Measurements from ENCODE around the gene ZDHHC11. TPM values are rescaled to one million over a fixed set of nuclear protein-coding genes. Genes with fewer than 3 reads are reported as not detected.

The ZDHHC11 gene
- total RNA-seq, 1 experiment from 2014 or later: 26.0 TPM

GRCh38 chr5:852018-852417 is 1.2 kb upstream of the ZDHHC11 start:
- Histone ChIP-seq H3K9me3 (ENCODE audit: low read length) (no peaks in the 10 kb centered on the region), H3K9me2 (replicated peaks; ENCODE audit: low read length) (no peaks in the 10 kb centered on the region), H2AFZ (ENCODE audit: low read length) (no peak overlapping the region), H3F3A (ENCODE audit: low read length, unreplicated experiment) (no peaks in the 10 kb centered on the region), H3K27ac (ENCODE audit: low read length) (no peak overlapping the region), H3K4me1 (ENCODE audit: insufficient read depth, low read length) (peaks cover 15% of the 10 kb centered on the region; the same call in 1 of the 2 replicates), H4K20me1 (ENCODE audit: low read length) (no peaks in the 10 kb centered on the region), H3K36me3 (ENCODE audit: low read depth, low read length) (no peaks in the 10 kb centered on the region), H3K9ac (ENCODE audit: low read length) (no peak overlapping the region), H3K4me2 (ENCODE audit: low read length) (no peak overlapping the region), H3K79me2 (ENCODE audit: low read length) (no peaks in the 10 kb centered on the region), H3K27me3 (ENCODE audit: low read length) (no peaks in the 10 kb centered on the region), H3K4me3 (ENCODE audit: low read length) (no peak overlapping the region)
- intact Hi-C loops (cut with micrococcal nuclease): loop anchor here (5.0 kb wide), 1 partner anchor 180 kb away; no protein-coding TSS in a partner anchor
- ChIA-PET CTCF (no interaction called here), POLR2A (ENCODE audit: unreplicated experiment) (no interaction called here)
- no peak for ATAC-seq
- DNase-seq: no peak
- no TSS peak for BruUV-seq (replicated peaks)
- TF ChIP-seq, protein P1, sequence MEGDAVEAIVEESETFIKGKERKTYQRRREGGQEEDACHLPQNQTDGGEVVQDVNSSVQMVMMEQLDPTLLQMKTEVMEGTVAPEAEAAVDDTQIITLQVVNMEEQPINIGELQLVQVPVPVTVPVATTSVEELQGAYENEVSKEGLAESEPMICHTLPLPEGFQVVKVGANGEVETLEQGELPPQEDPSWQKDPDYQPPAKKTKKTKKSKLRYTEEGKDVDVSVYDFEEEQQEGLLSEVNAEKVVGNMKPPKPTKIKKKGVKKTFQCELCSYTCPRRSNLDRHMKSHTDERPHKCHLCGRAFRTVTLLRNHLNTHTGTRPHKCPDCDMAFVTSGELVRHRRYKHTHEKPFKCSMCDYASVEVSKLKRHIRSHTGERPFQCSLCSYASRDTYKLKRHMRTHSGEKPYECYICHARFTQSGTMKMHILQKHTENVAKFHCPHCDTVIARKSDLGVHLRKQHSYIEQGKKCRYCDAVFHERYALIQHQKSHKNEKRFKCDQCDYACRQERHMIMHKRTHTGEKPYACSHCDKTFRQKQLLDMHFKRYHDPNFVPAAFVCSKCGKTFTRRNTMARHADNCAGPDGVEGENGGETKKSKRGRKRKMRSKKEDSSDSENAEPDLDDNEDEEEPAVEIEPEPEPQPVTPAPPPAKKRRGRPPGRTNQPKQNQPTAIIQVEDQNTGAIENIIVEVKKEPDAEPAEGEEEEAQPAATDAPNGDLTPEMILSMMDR (conservative IDR thresholded peaks at IDR 0.05; ENCODE audit: low read depth, low read length): no peak
- TF ChIP-seq EZH2phosphoT487 (IDR thresholded peaks at IDR 0.05; ENCODE audit: borderline replicate concordance, low read length) (no peak), EZH2 (IDR thresholded peaks at IDR 0.05; ENCODE audit: low read length, unreplicated experiment) (no peak)

DNA sequence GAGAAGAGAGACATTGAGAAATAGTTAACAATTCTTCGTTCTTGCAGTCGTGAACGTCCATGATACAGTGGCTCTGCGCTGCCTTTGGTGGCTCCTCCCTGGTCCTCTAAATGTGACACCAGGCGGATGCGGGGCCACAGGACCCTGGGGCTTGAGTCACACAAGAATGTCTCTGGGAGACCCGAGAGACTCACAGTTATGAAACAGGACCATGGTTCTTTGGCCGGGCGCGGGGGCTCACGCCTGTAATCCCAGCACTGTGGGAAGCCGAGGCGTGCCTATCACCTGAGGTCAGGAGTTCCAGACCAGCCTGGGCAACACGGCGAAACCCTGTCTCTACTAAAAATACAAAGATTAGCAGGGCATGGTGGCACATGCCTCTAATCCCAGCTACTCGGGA is 767 bp upstream of the ZDHHC11 start:
- TF ChIP-seq EZH2phosphoT487 (IDR thresholded peaks at IDR 0.05; ENCODE audit: borderline replicate concordance, low read length): no peak
- TF ChIP-seq EZH2 (IDR thresholded peaks at IDR 0.05; ENCODE audit: low read length, unreplicated experiment): no peak
- TF ChIP-seq, protein P1 (conservative IDR thresholded peaks at IDR 0.05; ENCODE audit: low read depth, low read length): no peak
- Histone ChIP-seq H3K9ac (ENCODE audit: low read length) (no peak overlapping the region), H3K4me3 (ENCODE audit: low read length) (no peak overlapping the region), H3K36me3 (ENCODE audit: low read depth, low read length) (no peaks in the 10 kb centered on the region), H3K9me3 (ENCODE audit: low read length) (no peaks in the 10 kb centered on the region), H3K4me2 (ENCODE audit: low read length) (0 out of 2 replicates have a peak overlapping the region, but pooled peaks have one; percentile 96), H4K20me1 (ENCODE audit: low read length) (no peaks in the 10 kb centered on the region), H3K79me2 (ENCODE audit: low read length) (no peaks in the 10 kb centered on the region), H3F3A (ENCODE audit: low read length, unreplicated experiment) (no peaks in the 10 kb centered on the region), H3K4me1 (ENCODE audit: insufficient read depth, low read length) (peaks cover 15% of the 10 kb centered on the region; the same call in 1 of the 2 replicates), H2AFZ (ENCODE audit: low read length) (no peak overlapping the region), H3K27ac (ENCODE audit: low read length) (no peak overlapping the region), H3K27me3 (ENCODE audit: low read length) (no peaks in the 10 kb centered on the region), H3K9me2 (replicated peaks; ENCODE audit: low read length) (no peaks in the 10 kb centered on the region)
- intact Hi-C loops (cut with micrococcal nuclease): loop anchor here (5.0 kb wide), 1 partner anchor 179 kb away; no protein-coding TSS in a partner anchor
- no peak for DNase-seq
- CTCF ChIA-PET: no interaction called here
- POLR2A ChIA-PET (ENCODE audit: unreplicated experiment): no interaction called here
- no TSS peak for BruUV-seq (replicated peaks)
- ATAC-seq: no peak

GRCh38 chr5:851076-851475 is 290 bp upstream of the ZDHHC11 start:
- H2AFZ ChIP-seq (ENCODE audit: low read length): peak overlapping the region; percentile 65; the same call in 1 of the 2 replicates
- H3K4me1 ChIP-seq (ENCODE audit: insufficient read depth, low read length): peaks cover 15% of the 10 kb centered on the region; the same call in 1 of the 2 replicates
- BruUV-seq (replicated peaks): no TSS peak
- intact Hi-C loops (cut with micrococcal nuclease): loop anchor here (5.0 kb wide), 1 partner anchor 179 kb away; no protein-coding TSS in a partner anchor
- peak; percentile 4; the same call in 1 of the 2 replicates for ATAC-seq
- peak overlapping the region; percentile 96 for H3K4me2 ChIP-seq (ENCODE audit: low read length)
- H3K9ac ChIP-seq (ENCODE audit: low read length): no peak overlapping the region
- ChIA-PET CTCF (no interaction called here), POLR2A (ENCODE audit: unreplicated experiment) (no interaction called here)
- H3K9me3 ChIP-seq (ENCODE audit: low read length): no peaks in the 10 kb centered on the region
- no peaks in the 10 kb centered on the region for H3F3A ChIP-seq (ENCODE audit: low read length, unreplicated experiment)
- H4K20me1 ChIP-seq (ENCODE audit: low read length): no peaks in the 10 kb centered on the region
- DNase-seq: no peak
- no peaks in the 10 kb centered on the region for H3K36me3 ChIP-seq (ENCODE audit: low read depth, low read length)
- no peaks in the 10 kb centered on the region for H3K27me3 ChIP-seq (ENCODE audit: low read length)
- TF ChIP-seq, protein P1 (conservative IDR thresholded peaks at IDR 0.05; ENCODE audit: low read depth, low read length): no peak
- TF ChIP-seq EZH2phosphoT487 (IDR thresholded peaks at IDR 0.05; ENCODE audit: borderline replicate concordance, low read length) (no peak), EZH2 (IDR thresholded peaks at IDR 0.05; ENCODE audit: low read length, unreplicated experiment) (no peak)
- no peaks in the 10 kb centered on the region for H3K9me2 ChIP-seq (replicated peaks; ENCODE audit: low read length)
- H3K79me2 ChIP-seq (ENCODE audit: low read length): no peaks in the 10 kb centered on the region
- peak overlapping the region; percentile 73 for H3K4me3 ChIP-seq (ENCODE audit: low read length)
- H3K27ac ChIP-seq (ENCODE audit: low read length): no peak overlapping the region
